NCI-H2196 (cell line): ENCODE data around the gene ATF6.

Source experiments
- DNase-seq: peaks from one replicate; lab custom pipeline; 2025; ENCODE audit not compliant: unreplicated experiment; lab: John Stamatoyannopoulos, UW

The ATF6 gene

GRCh38 chr1:161885759-161886158, 119.6 kb downstream of the ATF6 start:
- no peak for DNase-seq

GRCh38 chr1:161886589-161886988, 120.5 kb downstream of the ATF6 start:
- DNase-seq = no peak

GRCh38 chr1:161887730-161888287, 121.7 kb downstream of the ATF6 start:
- DNase-seq = no peak

GRCh38 chr1:161890574-161890973, 124.5 kb downstream of the ATF6 start:
- DNase-seq = no peak

DNA sequence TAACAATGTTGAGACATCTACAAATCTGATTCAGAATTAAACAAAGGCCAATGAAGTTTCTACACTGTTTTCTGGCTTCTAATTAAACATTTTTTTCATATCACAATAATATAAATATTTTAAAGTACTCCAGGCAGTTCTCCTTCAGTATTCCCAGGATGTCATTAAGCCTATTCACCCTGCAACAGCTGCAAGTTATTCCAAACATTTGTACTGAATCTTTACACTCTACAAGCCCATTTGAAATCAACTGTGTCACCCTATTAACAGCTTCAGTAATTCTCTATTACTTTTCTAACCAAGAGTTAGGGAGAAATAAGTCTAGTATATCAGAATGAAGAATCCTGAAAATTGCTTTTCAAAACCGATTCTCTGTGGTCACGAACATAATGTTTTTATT, 133.0 kb downstream of the ATF6 start:
- no peak for DNase-seq

DNA sequence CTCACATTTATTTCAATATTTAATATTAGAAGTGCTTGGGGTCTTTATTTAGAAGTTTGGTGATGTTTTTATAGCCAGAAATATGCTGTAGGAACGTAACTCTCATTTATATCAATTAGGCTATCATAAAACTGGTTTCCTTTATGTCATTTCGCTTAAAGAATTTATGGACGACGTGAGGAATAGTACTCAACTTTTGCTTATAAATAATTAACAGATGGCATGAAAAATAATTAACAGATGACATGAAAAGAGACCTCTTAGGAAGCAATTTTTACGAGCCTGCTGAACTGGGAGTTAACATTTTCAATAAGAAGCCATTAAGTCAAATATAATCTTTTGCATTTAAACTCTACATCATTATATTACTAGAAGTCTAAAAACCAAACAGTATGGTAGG, 134.0 kb downstream of the ATF6 start:
- no peak for DNase-seq

GRCh38 chr1:161902182-161902581, 136.1 kb downstream of the ATF6 start:
- DNase-seq = no peak

DNA sequence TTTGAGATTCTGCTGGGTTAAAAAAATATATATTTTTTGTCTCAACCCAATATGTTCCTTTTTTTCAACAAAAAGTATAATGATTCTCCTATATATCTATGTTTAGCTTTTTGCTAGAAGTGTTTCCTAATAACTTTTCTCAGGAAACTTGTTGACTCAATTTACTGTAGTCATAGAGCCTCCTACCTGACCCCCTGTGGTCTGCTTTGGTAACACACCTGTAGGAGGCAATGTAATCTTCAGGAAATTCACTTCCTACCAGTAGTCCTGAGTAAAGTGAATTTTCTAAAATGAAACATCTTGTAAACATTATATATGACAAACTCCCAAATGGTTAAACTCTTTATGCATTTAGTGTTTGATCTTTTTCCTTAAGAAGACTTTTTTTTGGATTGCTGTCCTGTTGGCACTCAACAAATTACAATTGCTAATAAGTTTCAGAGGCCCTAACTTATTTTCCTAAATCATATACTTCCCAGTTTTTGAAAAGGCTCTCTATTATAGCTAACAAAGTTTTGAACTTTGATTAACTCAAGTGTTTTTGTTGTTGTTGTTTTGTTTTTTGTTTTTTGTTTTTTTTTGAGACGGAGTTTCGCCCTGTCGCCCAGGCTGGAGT, 139.3 kb downstream of the ATF6 start:
- DNase-seq = no peak

- no peak for DNase-seq
These were observed 141.1 kb downstream of the ATF6 start for GRCh38 chr1:161907265-161907664.

GRCh38 chr1:161908264-161908663, 142.1 kb downstream of the ATF6 start:
- no peak for DNase-seq

DNA sequence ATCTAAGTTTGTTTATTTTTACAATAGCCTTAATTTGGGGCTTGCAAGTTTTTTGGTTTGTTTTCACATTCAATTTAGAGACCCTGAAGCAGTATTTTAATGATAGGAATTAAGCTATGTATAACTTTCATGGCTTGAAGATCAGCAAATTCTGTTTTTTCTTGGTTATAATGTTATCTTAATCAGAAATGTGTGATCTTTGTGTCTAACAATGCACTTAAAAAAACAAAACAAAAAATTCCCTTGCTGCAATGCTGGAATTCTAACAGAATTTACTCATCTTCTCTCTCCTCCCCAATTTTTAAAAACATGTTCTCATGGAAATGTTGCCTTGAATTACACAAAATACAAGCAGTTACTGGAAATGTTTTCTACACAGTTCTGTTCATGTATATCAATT, 144.5 kb downstream of the ATF6 start:
- no peak for DNase-seq

GRCh38 chr1:161913482-161914140, 147.5 kb downstream of the ATF6 start:
- no peak for DNase-seq

DNA sequence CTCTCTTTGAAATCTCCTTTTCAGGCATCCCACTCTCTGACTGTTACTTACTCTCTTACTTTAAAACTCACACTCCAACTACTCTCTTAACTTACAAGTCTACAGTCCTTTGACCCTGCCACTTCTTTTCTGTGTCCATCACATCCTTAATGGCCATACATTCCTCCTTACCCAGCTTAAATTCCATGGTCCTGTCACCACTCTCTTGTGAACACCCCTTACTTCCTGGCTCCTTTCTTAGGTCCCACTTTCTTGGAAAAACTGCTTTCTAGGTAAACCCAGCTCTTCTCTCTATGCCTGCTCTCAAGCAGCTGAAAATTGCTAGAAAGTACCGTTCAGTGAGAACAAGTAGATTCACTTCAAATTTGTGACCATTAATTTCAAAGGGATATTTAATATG, 148.5 kb downstream of the ATF6 start:
- DNase-seq = no peak

- no peak for DNase-seq
These were observed 149.0 kb downstream of the ATF6 start for GRCh38 chr1:161915051-161915503.

DNA sequence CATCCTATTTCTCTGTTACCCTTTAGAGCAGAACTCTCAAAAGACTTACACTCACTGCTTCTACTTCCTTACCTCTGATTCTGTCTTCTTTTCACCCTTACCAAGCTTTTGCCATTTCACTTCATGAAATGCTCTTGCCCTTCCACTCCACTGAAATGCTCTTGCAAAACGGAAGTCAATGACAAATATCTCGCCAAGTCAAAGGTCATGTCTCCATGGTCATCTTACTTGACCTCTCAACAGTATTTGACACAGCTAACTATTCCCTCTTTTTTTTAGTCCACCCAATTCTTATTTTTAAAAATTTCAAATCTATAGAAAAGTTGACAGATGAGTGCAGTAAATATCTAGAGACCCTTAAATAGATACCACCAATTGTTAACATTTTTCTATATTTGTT, 149.9 kb downstream of the ATF6 start:
- no peak for DNase-seq

DNA sequence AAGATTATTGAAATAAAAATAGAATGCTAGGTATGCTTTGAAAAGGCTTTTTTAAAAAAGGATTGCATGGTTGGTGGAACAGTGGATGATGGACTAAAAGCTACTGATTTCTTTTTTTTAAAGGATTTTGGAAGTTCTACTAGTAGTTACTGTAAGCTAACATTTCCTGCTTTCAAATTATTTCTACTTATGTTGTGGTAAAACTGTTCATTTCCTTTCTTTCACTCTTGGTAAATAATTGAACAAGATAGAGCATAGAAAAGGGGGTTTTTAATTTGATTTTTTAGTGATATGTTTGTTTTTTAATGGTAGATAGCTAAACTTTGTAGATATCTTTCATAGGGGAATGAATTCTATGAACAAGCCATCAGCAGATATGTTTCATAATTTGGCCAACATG, 153.1 kb downstream of the ATF6 start:
- DNase-seq = no peak

DNA sequence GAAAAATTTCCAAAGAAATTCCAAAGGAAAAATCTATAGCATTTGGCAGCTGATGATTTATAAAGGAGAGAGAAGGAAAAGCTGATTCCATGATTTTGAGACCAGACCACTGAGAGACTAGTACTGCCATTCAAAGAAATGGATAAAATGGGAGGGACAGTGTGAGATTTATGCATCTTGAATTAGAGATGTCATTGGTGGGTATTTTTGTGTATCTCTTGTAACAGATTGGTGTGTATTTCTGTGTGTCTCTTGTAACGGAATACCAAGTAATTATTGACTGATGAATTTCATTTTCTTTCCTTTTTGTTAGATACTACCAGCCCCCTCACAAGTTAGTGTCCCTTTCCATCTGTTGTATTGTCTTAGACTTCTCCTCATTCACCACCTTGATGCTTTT, 155.4 kb downstream of the ATF6 start:
- no peak for DNase-seq

GRCh38 chr1:161921990-161922389, 155.9 kb downstream of the ATF6 start:
- no peak for DNase-seq

GRCh38 chr1:161928056-161928455, 161.9 kb downstream of the ATF6 start:
- DNase-seq = no peak

GRCh38 chr1:161929137-161929536, 163.0 kb downstream of the ATF6 start:
- DNase-seq = no peak

DNA sequence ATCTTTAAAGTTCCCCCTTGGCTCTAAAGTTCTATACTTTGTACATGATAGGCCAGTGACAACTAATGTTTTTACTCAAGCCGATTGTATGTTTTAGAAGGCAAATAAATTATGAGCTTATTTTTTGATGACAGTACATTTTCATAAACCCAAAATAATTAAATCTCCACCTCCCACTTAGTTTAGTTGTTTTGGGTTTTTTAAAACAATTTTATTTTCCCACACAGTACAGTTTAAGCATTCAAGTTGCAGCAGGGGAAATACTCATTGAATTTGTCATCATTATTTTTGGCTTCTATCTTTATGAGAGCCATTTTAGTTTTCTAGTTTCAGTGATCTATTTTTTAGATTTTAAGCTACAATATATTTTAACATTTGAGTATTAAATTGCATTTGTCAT, 163.9 kb downstream of the ATF6 start:
- no peak for DNase-seq

GRCh38 chr1:161932668-161933067, 166.5 kb downstream of the ATF6 start:
- no peak for DNase-seq
